Limb (tissue), 2 donors: Measurements from ENCODE around the gene CETN1.

ENCODE experiments used
- DNase-seq, 2 donors: peaks; one replicate each; pipeline ENCODE4 v3.0.0-alpha.2; 2016; ENCODE audit errors: extremely low spot score in 2 of 2

The CETN1 gene

DNA sequence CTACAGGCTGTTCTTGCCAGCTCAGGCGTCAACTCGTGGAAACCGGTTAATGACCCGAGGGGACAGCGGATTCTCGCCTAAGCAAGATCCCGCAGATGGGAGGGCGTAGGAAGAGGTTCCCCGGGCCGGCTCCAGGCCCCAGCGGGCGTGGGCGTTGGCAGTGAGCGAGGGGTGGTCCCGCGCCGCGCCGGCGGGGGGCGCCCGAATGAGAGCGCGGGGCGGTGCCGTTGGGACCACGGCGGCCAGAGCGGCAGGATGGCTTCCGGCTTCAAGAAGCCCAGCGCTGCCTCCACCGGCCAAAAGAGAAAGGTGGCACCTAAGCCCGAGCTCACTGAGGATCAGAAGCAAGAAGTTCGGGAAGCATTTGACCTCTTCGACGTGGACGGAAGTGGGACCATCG, at the start of gene CETN1:
Gene CETN1, plus strand, starts transcription at position 227 of the 400 bp plus-strand sequence. Its CDS starts 29 bp downstream, at position 256.
- no peak for DNase-seq

DNA sequence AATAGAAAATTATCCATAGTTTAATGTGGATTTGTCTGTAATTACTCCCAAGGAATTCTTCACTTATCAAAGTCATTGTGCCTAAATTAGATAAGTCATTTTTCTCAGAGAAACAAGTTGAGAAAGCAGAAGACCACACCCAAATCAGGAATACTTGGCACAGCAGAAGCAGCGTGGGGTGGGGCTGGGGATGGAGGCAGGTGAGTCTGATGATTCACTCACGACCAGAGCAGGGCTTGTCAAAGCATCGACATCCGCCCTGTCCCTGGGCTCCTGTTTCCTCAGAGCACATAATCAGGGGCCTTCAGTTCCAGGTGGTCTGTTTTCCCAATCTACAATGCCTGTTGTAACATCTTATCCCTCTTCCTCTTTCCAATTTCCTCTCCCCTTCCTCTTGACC, 48.2 kb upstream of the CETN1 start:
- no peak for DNase-seq

DNA sequence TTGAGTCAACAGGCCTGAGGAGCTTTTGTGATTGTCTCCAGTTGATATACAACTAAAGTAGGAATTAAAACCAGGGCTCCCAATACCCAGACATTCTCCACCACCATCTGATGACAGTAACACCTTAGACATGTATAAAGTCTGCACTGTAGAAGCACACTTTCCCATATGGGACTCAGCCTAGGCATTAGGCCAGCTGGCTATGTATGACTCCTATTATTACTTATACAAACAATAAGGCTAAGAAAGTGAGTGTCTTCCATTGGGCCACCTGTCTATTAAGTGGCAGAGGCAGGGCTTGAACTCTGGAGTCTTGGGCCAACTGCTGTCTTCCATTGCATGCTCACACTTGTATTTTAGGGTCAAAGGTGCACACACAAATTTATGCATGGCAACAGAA, 47.5 kb upstream of the CETN1 start:
- DNase-seq = no peak

DNA sequence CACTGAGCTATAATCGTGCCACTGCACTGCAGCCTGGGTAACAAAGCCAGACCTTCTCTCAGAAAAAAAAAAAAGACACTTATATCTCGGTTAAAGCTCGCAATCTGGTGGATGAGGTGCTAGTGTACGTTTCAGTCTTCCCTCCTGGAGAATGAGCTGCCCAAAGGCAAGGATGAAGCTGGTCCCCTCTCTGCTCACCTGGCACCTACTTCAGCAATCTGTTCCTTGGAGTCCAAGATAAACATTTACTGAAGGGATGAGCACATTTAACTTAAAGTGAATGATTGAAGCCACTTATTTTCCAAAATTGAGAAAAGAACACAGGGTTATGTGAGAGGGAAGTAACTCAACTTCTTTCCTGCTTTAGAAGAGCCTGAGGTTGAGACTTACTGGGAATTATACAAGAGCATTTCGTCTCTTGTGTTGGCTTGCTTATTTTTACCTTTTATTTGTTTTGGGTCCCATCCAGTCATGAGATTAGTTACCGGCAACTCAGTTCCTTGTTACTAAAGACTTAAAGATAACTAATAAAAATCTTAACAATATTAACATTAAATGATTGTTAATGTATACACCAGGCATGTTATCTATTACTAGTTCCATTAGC, 46.1 kb upstream of the CETN1 start:
- DNase-seq = no peak

DNA sequence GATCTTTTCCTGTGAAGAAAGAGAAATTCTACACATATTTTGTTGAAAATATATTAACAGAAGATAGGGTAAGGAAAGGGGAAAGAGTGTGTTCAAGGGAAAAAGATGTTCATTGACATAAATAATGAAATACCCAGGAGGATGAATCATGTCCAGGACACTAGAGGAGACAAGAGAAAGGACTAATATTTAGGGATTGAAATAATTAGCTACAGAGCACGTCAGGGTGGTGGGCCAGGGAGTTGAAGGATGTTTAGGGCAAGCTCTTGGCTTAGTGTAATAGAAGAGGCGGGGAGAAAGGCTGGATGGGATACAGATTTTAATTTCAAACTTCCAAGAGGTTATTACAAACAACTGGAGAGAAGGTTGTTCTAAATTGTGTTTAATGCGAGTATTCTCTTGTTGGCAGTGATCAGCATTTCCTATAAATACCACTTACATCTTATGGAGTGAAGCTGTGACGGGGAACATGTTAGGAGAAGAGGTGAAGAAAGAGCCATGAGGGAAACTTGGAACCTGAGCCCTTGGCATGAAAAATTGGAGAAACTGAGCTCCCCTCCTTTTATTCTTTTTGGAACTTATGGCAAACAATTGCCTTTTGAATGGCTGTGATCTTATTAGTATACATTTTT, 36.6 kb upstream of the CETN1 start:
- DNase-seq = peak in 1 of 2 donors; percentile 37

DNA sequence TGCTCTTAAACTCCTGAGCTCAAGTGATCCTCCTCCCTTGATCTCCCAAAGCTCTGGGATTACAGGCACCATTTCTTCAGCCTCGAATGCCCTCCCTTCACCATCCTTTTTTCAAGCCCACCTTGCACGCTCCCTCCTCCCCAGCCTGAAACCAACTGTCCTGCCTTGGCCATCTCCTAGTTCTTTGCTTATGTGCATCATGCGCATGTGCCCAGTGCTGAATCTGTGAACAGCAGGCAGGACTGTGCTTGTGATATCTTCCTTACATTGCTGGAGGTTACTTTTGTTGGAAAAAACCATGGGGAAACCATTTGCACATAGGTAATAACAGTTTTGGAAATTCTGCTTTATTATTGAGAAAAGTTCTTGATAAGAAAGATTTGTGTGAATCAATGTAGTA, 30.2 kb upstream of the CETN1 start:
- DNase-seq = no peak

DNA sequence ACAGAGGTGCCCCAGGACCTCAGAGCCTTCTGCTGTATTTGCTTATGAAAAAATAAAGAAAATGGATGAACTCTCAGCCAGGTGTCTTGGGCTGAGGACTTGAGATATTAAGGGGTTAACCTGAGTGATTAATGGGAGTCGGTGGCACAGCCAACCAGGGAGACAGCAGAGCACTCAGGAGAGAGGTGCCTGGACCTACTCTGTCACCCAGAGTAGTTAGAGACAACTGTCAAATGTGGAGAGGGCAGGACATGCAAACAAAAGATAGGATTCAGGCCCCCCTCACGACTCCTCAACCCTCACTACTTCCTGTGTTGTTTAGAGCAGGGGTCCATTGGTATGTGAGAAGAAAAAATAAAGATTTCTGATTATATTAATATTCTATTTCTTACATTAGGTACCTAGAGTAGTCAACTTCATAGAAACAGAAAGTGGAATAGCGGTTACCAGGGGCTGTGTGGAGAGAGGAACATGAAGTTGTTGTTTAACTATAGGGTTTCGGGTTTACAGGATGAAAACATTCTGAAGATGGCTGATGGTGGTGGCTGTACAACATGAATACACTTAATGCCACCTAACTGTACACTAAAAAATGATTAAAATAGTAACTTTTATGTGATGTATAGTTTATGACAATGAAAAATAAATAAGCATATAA, 28.6 kb upstream of the CETN1 start:
- DNase-seq = no peak

DNA sequence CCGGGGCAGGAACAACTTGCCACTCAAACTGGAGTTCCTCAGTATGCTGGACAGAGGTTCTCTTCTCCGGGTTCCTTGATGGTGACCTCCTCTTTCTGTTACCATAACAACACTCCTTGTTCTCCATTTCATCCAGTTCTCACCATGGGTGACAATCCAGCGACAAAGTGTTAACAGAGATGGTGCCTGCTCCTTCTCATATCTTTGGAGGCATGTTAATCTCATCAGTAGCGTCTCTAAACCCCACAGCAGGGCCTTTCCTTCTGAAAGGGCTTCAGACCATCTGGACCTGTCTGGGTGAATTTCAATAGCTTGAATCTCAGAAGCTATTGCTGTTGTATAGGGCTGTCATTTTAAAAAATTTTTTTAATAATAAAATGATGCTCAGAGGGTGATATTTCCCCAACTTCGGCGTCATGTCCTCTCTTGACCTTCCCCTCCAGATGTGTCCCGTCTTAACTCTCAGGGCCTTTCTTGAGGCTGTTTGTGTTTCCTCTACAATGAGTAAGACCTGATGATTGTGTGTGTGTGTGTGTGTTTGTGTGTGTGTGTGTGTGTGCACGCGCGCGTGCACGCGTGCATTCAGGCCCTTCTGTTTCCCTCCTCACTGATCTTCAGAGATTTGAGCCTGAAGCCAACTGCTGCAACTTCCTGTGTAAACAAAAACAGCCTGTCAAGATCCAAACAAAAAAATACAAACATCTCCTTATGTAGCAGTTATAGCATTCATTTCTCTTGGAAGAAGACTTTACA, 24.3 kb upstream of the CETN1 start:
- no peak for DNase-seq

DNA sequence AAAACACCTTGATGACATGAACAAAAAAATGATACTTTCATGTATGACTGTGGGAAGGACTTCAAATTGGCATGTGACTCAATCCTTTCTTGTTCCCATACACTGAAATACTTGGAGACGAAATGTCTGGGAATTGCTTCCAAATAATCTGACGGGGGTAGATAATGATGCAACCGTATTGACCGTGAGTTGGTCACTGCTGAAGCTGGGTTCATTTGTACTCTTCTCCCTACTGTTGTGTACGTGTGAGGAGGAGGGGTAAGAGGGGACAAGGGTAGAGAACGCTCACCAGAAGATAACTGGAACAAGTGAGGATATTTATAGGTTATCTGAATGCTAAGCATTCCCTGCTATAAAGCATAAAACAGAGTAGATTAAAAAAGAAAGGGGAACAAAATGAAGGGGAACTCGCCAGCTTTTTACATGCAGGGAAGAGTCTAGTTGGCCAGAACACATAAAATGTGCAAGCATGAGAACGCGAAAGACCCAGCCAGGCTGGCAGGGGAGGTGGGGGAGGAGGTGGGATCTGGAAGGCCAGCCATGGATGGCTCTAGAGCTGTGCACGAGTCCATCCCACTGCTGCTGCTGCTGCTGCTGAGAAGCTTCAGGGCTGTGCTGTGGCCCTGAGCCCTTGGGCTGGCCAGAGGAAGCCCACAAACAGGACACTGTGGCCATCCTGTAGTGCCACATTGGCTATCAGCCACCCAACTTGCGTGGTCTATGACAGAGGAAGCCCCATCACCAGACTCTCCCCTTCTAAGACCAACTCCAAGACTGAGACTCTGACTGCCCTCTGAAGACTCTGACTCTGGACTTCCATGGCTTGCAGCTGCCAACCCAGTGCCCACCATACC, 15.2 kb upstream of the CETN1 start:
- DNase-seq = no peak

DNA sequence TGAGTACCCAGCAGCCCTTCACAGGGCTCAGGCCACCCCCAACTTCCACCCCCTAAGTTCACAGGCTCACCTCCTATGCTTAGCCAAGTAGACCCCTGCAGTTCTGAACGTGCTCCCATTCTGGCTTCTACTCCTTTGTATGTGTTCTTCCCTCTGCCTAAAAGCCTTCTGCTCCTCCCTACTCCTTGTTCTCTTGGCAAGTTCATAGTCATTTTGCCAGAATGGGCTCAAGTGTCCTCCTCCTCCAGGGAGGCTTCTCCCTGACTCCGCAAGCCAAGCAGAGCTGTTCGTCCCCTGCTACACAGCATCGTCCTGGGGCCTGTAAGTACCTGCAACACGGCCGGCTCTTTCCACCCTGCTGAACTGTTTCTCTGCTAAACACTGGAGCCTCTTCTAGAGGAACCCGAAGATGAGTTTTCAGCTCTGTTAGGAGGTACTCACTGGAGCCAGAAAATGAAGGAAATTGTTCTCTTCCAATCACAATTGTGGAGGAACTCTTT, 14.6 kb upstream of the CETN1 start:
- no peak for DNase-seq

DNA sequence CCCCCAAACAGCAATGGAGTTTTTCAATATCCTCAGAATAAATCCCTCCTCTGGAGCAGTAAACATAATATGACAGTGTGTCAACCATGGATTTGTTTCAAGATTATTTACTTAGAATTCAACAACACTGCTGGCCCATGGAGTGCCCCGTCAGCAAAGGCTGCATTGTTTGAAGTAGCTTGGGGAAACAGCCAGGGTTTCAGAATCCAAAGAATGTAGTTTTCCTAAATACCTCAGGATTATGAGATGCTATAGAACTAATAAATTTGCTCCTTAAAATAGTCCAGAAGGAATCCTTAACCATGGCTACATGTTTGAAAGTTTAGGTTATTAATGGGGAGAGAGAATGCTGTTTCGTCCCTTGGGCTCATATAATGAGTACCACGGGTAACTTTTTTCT, 13.1 kb upstream of the CETN1 start:
- peak in 1 of 2 donors; percentile 46 for DNase-seq

DNA sequence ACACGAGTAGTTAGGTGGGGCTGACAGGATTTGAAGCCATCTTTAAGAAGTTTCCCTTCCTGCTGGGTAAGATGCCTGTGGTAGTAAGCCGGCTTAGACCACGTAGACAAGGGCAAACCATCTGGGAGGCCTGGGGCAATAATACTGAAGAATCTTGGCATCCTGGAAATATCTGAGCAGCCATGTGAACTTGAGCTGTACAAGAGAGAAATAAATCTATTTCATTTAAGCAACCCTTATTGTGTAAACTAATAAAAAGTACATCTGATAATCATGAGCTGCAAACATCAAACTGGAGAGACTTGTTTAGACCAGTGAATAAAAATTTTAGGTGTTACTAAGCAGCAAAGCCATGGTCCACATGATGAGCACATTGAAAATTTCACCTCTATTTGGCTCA, 11.4 kb upstream of the CETN1 start:
- DNase-seq = no peak

DNA sequence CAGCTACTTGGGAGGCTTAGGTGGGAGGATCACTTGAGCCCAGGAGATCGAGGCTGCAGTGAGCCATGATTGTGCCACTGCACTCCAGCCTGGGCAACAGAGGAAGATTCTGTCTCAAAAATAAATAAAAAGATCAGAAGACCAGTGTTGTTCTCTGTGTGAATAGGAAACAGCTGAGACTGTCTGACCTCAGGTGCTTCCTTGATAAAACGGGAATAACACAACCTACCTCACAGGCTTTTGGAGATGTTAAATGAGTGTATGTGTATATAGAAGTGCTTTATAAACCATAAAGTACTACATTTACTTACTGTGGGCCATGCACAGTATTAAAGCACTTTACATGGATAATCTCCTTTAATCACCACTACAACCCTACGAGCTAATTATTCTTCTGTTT, 9.9 kb upstream of the CETN1 start:
- DNase-seq = no peak

DNA sequence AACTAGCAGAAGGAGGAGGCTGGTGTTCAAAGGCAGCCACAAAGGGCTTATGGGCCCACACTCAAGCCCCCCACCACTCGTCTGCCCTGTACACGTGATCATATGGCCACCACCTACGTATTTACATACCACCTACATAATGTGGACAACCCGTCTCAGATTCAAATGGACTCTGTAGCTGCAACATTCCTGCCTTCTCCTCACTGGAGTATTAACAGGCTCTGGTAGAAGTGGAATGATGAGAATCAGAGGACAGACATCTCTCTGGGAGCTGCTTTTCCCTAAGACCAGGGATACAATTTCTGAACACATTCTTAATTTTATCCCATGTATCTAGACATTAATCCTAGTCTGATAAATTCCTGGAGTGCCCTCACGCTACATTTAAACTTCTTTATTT, 9.5 kb upstream of the CETN1 start:
- no peak for DNase-seq

DNA sequence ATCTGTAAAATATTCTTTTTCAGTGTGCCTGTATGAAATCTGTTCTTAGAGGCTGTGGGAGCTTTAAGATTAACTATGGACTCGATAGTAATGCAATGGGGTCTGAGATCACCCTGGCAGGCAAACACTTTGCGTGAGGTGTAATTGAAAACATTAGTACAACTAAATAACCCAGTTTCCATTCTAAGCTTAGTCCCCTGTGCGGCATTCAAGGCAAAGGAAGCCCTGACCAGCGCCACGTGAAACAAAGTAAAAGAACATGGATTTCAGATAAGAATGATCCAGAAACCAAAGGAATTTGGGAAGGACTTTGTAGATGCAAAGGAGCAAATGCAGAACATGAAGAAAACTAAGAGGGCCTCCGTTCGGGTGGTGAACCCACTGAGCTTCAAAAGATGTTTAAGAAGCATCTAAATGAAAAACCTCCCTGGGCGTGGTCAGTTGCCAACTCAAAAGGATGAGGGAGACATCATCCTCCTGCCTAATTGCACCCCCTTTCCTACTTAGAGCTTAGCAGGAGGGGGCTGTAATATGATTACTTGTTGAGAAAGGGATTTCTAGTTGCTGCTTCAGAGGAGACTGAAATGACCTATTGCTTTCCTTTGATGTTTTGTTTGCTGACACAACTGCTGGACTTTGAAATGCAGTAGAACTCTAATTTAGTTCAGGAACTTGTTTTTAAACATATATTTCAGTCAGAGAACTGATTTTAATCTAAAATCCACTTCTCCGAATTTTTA, 7.9 kb upstream of the CETN1 start:
- no peak for DNase-seq

DNA sequence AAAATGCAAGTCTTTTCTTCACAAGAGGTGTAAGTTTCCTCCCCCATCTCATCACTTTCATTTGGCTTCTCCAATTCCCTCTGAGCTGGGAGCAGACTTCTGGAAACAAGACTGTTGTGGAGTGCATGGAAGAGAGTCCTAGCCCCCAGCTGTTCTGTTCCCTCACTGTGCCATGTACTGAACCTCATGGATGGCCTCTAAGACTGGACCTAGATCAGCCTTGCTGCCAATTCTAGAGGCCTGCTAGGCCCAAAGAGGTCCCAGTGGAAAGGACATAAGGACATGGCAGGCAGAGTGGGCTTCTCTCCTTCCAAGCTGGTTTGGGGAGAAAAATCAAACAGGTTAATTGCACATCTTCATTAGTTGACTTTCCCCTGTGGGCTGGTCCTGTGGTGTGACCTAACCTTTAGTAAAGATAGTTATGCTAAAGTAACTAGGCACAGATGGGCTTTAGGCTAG, 7.3 kb upstream of the CETN1 start:
- DNase-seq = no peak

DNA sequence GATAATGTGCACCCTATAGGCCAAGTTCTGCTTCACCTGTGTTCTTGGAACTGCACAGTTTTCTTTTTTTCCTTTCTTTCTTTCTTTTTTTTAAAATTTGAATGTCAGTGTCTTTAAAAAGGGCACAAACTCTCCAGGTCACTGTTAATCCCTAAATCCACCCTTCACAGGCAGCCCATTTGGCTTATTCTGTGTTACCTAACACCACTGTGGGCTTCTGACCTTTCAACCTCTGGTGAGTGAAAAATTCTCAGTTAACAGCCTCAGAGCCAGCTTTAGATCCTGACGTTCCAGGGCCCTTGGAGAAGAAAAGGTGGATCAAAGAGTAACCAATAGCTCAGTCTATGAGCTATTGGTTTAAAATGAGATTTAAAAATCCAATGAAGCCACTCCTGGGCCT, 6.8 kb upstream of the CETN1 start:
- no peak for DNase-seq

DNA sequence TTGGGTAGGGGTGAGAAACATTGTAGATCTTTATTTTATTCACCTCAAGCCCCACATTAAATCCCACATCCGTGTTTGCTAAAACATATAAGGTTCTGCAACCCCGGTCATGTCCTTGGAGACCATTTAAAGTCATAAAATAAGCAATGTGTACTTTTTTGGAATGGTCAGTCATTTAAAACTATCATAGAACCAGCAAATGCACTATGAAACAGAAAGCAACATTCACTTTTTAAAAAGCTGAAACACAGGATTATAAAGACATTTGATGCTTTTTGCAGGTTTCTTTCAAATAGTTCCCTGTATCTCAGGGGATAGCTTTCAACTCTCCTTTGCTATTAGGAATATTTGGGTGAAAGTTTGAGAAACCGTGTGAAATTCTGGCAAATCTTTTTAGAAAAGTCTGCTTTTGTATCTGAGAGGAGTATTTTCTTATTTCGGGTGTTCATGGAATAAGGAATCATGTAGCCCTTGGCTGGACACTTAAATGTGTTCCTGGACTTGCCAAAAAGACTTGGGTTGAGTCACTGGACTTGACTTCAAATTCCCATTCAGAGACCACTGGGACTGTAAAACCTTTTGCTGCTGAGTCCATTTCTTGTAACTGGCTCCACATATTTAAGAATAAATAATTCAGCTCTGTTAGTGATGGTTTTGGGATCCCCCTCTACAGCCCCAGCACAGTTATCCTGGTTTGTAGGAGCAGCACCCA, 5.9 kb upstream of the CETN1 start:
- peak in 1 of 2 donors; percentile 49 for DNase-seq

DNA sequence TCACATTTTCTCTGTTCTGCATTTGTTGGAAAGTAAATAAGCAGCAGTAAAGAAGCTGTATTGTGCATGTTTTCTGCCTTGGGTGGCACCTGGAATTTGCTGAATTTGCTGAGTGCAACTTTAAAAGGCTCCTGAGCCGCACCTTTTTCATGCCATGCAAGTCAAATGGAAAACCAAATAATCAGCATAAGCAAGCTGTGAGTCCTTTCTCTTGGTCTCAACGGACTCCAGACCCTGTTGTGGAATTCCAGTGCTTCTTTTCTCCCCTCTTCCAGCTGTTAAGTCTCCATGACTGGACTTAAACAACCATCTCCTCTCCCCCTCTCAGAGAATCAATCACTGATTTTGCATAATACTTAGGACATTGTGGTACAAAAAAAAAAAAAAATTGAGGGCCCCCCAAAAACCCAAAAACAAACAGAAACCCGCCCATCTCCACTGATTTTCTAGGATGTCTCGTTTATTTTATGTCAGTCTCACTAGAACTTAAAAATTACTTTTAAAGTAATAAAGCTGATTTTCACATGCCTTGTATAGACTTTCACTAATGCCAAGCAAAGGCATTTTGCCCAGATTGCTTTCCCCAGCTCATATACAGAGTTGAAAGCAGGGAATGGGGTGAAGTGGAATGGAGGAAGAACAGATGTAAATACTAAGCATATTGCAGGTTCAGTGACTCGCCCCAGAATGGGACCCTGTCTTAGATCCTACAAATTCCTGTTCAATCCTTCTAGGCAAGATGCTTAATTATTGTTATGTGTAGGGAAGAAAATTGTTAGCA, 5.1 kb upstream of the CETN1 start:
- peak in 1 of 2 donors; percentile 36 for DNase-seq
